NCI-H146 (cell line): Measurements from ENCODE around the gene FOXD4L4.
"Not testable (repeated sequence)": the region's sequence is repeated elsewhere in the genome, so short reads cannot be mapped to it uniquely, and the experiment has no call there.

Source experiments
- DNase-seq: peaks from one replicate; lab custom pipeline; 2025; lab: John Stamatoyannopoulos, UW

The FOXD4L4 gene

GRCh38 chr9:65737096-65737564 lies at the start of gene FOXD4L4:
Gene FOXD4L4 (plus strand): TSS chr9:65737146. CDS start chr9:65737146, 0 bp downstream.
- not testable (repeated sequence) for DNase-seq

GRCh38 chr9:65703550-65703949 lies 33.4 kb upstream of the FOXD4L4 start:
- not testable (repeated sequence) for DNase-seq

- not testable (repeated sequence) for DNase-seq
Observed at GRCh38 chr9:65714445-65714844, 22.5 kb upstream of the FOXD4L4 start.

- DNase-seq: not testable (repeated sequence)
Observed at GRCh38 chr9:65738133-65738532, 1.2 kb downstream of the FOXD4L4 start.
